Measurements from ENCODE around the gene GRK7.

Gene GRK7

DNA sequence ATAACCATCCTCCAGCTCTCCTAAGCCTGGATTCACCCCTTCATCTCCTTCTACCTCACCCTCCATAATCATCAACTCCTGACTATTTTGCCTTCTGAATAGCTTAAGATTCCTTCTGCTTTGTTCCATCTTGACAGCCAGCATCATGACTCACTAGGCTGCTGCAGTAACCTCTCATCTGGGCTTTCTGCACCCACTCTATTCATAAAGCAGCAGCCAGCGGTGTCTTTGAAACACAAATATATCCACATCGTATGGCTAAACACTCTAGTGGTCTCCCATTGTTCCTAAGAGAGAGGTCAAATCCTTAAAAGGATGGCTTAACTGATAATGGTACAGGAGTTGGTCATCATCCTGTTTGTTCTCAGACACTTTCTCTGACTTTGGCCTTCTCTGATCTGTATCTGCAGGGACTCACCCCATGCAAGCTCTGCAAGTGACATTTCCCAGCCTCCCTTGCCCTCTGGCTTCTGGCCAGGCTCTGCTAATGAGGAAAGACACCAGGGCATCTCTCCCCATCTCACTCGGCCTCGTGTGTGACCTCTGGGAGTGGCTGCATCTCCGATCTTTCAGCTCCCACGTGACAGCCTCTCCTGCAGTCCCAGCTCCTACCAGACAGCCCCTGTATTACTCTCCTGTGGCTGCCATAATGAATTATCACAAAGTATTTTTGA, 6.2 kb downstream of the GRK7 start:
- H3K4me3 ChIP-seq (ENCODE audit: low read depth, low read length) = no peak overlapping the region
- TF ChIP-seq, protein P1, sequence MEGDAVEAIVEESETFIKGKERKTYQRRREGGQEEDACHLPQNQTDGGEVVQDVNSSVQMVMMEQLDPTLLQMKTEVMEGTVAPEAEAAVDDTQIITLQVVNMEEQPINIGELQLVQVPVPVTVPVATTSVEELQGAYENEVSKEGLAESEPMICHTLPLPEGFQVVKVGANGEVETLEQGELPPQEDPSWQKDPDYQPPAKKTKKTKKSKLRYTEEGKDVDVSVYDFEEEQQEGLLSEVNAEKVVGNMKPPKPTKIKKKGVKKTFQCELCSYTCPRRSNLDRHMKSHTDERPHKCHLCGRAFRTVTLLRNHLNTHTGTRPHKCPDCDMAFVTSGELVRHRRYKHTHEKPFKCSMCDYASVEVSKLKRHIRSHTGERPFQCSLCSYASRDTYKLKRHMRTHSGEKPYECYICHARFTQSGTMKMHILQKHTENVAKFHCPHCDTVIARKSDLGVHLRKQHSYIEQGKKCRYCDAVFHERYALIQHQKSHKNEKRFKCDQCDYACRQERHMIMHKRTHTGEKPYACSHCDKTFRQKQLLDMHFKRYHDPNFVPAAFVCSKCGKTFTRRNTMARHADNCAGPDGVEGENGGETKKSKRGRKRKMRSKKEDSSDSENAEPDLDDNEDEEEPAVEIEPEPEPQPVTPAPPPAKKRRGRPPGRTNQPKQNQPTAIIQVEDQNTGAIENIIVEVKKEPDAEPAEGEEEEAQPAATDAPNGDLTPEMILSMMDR (IDR thresholded peaks at IDR 0.05; ENCODE audit: borderline replicate concordance, insufficient read depth, low read depth, low read length) = no peak

DNA sequence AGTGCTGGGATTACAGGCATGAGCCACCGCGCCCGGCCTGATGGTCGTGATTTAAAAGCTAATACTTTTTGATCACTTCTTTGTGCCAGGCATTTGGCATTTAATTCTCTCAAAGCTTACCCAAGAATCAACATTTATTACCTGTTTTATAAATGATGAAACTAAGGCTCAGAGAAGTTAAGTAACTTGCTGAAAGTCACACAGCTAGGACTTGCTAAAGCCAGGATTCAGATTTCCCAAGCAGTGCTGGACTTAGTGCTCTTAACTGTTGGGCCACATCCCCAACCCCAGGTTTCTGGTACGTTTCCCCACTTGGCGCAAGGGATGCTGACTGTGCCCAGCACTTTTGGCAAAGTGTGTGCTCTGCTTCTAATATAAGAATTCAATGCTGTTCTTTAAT, 10.5 kb downstream of the GRK7 start:
- TF ChIP-seq, protein P1 (IDR thresholded peaks at IDR 0.05; ENCODE audit: borderline replicate concordance, insufficient read depth, low read depth, low read length) = no peak
- H3K4me3 ChIP-seq (ENCODE audit: low read depth, low read length) = no peak overlapping the region

DNA sequence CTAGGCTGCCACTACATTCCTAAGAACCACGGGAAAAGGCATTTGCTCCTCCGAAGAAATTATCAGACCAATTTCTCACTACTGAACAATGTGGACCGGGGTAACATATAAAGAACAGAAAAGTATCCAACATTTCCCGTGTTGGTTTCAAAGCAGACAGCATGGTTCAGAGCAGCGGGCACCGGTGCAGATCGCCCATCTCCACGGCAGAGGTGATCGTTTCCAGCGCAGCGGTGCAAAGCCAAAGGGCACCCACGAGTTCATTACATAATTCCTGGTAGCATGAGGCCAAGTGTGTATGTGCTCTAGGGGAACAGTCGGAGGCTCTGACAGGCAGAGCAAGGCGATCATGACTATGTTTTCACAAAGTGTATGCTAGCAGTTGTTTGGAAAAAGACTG, 13.2 kb downstream of the GRK7 start:
- H3K4me3 ChIP-seq (ENCODE audit: low read depth, low read length) = no peak overlapping the region
- TF ChIP-seq, protein P1 (IDR thresholded peaks at IDR 0.05; ENCODE audit: borderline replicate concordance, insufficient read depth, low read depth, low read length) = no peak

DNA sequence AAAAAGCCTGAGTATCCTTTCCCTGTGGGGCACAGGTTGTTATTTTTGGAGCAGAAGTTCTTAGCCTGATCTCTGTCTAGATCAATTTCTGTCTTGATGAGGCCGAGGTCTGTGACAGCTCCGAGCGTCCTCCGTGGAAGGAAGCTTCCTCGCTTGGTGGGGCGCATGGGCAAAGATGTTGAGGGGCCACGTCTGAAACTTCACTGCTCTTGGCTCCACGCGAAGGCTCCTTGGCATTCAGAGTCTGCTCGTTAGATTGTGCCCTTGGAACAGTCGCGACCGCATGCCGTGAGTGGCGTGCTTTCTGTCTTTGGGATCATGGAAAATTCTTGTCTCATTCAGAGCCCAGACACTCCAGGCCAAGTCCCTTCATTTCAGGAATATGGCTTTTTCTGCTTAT, 13.7 kb downstream of the GRK7 start:
- no peak overlapping the region for H3K4me3 ChIP-seq (ENCODE audit: low read depth, low read length)
- TF ChIP-seq, protein P1 (IDR thresholded peaks at IDR 0.05; ENCODE audit: borderline replicate concordance, insufficient read depth, low read depth, low read length) = no peak

DNA sequence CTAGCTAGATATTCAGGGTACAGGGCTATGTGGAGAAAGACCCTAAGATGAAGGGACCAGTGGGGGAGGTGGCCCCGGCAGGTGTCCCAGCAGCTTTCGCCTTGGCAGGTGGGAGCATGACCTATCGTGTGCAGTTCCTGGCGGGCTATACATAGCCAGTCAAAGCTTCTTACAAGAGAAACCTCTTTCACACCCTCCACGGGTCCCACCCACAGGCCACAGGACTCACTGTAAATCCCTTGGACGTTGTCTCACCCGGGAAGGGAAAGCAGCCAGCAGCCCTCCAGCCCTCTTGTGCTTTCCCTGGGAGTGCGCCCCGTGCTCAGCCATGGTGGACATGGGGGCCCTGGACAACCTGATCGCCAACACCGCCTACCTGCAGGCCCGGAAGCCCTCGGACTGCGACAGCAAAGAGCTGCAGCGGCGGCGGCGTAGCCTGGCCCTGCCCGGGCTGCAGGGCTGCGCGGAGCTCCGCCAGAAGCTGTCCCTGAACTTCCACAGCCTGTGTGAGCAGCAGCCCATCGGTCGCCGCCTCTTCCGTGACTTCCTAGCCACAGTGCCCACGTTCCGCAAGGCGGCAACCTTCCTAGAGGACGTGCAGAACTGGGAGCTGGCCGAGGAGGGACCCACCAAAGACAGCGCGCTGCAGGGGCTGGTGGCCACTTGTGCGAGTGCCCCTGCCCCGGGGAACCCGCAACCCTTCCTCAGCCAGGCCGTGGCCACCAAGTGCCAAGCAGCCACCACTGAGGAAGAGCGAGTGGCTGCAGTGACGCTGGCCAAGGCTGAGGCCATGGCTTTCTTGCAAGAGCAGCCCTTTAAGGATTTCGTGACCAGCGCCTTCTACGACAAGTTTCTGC, 15.0 kb downstream of the GRK7 start:
- H3K4me3 ChIP-seq (ENCODE audit: low read depth, low read length) = no peak overlapping the region
- TF ChIP-seq, protein P1 (IDR thresholded peaks at IDR 0.05; ENCODE audit: borderline replicate concordance, insufficient read depth, low read depth, low read length) = no peak

DNA sequence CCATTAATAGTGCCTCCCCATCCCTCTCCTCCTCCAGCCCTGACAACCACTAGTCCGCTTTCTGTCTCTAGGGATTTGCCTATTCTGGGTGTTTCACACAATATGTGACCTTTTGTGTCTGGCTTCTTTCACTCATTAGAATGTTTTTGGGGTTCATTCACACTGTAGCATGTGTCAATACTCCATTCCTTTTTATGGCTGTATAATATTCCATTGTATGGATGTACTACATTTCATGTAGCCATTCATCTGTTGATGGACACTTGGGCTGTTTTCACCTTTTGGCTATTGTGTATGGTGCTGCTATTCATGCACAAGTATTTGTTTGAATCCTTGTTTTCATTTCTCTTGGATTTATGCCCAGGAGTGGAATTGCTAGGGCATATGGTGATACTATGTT, 16.5 kb downstream of the GRK7 start:
- H3K4me3 ChIP-seq (ENCODE audit: low read depth, low read length) = no peak overlapping the region
- TF ChIP-seq, protein P1 (IDR thresholded peaks at IDR 0.05; ENCODE audit: borderline replicate concordance, insufficient read depth, low read depth, low read length) = no peak

Measured in GM12875 (cell line).